HepG2 (cell line): Measurements from ENCODE around the gene ZFHX3. TPM values are rescaled to one million over a fixed set of nuclear protein-coding genes. Genes with fewer than 3 reads are reported as not detected.

Experiments used
- AHDC1 ChIP-seq: sonication (generic); formaldehyde crosslinking; IDR thresholded peaks from 2 replicates; pipeline ENCODE4 v1.5.1; 2020; ENCODE audit warnings: mild to moderate bottlenecking, missing genetic modification reagents, borderline replicate concordance
- HMG20B ChIP-seq: conservative IDR thresholded peaks from 2 replicates; pipeline ENCODE4 v1.6.1; 2016; ENCODE audit warnings: missing genetic modification reagents, missing compliant biosample characterization
- IRF2 ChIP-seq: IDR thresholded peaks from 2 replicates; pipeline ENCODE4 v1.6.1; 2018; ENCODE audit warnings: missing genetic modification reagents, missing compliant biosample characterization
- PHF21A ChIP-seq: sonication (generic); formaldehyde crosslinking; IDR thresholded peaks from 2 replicates; pipeline ENCODE4 v1.5.0; 2020; ENCODE audit warnings: mild to moderate bottlenecking, missing genetic modification reagents
- SALL1 ChIP-seq: sonication (generic); formaldehyde crosslinking; IDR thresholded peaks from 2 replicates; pipeline ENCODE4 v1.8.0; 2022; ENCODE audit warnings: mild to moderate bottlenecking, missing genetic modification reagents
- THYN1 ChIP-seq: sonication (generic); formaldehyde crosslinking; IDR thresholded peaks from 2 replicates; pipeline ENCODE4 v1.8.1; 2023; ENCODE audit warnings: low read depth, mild to moderate bottlenecking, moderate library complexity, missing genetic modification reagents, borderline replicate concordance
- ZBTB10 ChIP-seq: sonication (generic); formaldehyde crosslinking; IDR thresholded peaks from 2 replicates; pipeline ENCODE4 v1.4.0; 2020; ENCODE audit warnings: missing genetic modification reagents, borderline replicate concordance
- ZBTB7B ChIP-seq: sonication (generic); formaldehyde crosslinking; IDR thresholded peaks from 2 replicates; pipeline ENCODE4 v1.4.0; 2020; ENCODE audit warnings: missing genetic modification reagents
- ZMYM3 ChIP-seq: sonication (generic); formaldehyde crosslinking; IDR thresholded peaks from 2 replicates; pipeline ENCODE4 v1.5.1; 2020; ENCODE audit warnings: mild to moderate bottlenecking, missing genetic modification reagents
- ZNF274 ChIP-seq: sonication (generic); formaldehyde crosslinking; IDR thresholded peaks from 2 replicates; pipeline ENCODE4 v1.5.1; 2020; ENCODE audit warnings: mild to moderate bottlenecking, missing genetic modification reagents
- ZNF646 ChIP-seq: sonication (generic); formaldehyde crosslinking; IDR thresholded peaks from 2 replicates; pipeline ENCODE4 v1.9.0; 2021; ENCODE audit warnings: mild to moderate bottlenecking, missing genetic modification reagents
- ZNF670 ChIP-seq: sonication (generic); formaldehyde crosslinking; IDR thresholded peaks from 2 replicates; pipeline ENCODE4 v1.8.0; 2022; ENCODE audit warnings: mild to moderate bottlenecking, missing genetic modification reagents, borderline replicate concordance
- ZNF747 ChIP-seq: sonication (generic); formaldehyde crosslinking; IDR thresholded peaks from 2 replicates; pipeline ENCODE4 v1.8.1; 2023; ENCODE audit warnings: missing genetic modification reagents, mild to moderate bottlenecking, borderline replicate concordance
- polyA plus RNA-seq, 8 experiments: library from polyadenylated mRNA; depleted of rRNA in 3 of 8; stranded (reverse) in 7 of 8; unstranded in 1 of 8; fragments of >200 nt; fragmentation: Illumina TruSeq in 4 of 8; extraction: Trizol in 4 of 8; gene quantifications; 2 replicates each; pipeline versions ENCODE4 v1.2.1 to v1.2.3, GENCODE V29; 2011 to 2016; ENCODE audit warnings: low read depth in 4 of 8, missing spikeins in 1 of 8, mixed read lengths in 1 of 8; ENCODE audit not compliant: insufficient read depth in 1 of 8
- total RNA-seq, 5 experiments: library from RNA; depleted of rRNA; stranded (reverse); fragments of >200 nt; fragmentation: Illumina TruSeq; extraction: Trizol; gene quantifications; 2 replicates each; pipeline ENCODE4 v1.2.3, GENCODE V29; 2016; ENCODE audit warnings: low read depth in 1 of 5

ZFHX3 gene
- total and polyA plus RNA-seq, 2 of the 13 experiments (the other 11 are each of a cell fraction or from before 2014, with no cell fraction given) = 5.0 to 6.0 TPM

GRCh38 chr16:73053364-73054124 lies 5.6 kb upstream of the ZFHX3 start (continued):
- TF ChIP-seq ZNF274 (CRISPR knock-in tag) (no peak), ZNF670 (CRISPR knock-in tag) (no peak), ZMYM3 (CRISPR knock-in tag) (peak; percentile 79), ZNF646 (CRISPR knock-in tag) (peak; percentile 59; the same call in 1 of the 2 replicates), PHF21A (peak; percentile 73), AHDC1 (CRISPR knock-in tag) (peak; percentile 44; the same call in 1 of the 2 replicates), ZBTB10 (CRISPR knock-in tag) (no peak), ZNF747 (CRISPR knock-in tag) (0 out of 2 replicates have a peak, but pooled peaks have one; percentile 29), SALL1 (CRISPR knock-in tag) (peak; percentile 99), ZBTB7B (CRISPR knock-in tag) (peak; percentile 68; the same call in 1 of the 2 replicates), THYN1 (CRISPR knock-in tag) (peak; percentile 68; the same call in 1 of the 2 replicates), HMG20B (peak; percentile 69), IRF2 (CRISPR knock-in tag) (peak; percentile 72; the same call in 1 of the 2 replicates)
